Activated naive CD4-positive, alpha-beta T cell treated with anti-CD3 and anti-CD28 coated beads for 36 hours (primary cell): Measurements from ENCODE around the gene CSRNP2. TPM values are rescaled to one million over a fixed set of nuclear protein-coding genes. Genes with fewer than 3 reads are reported as not detected.

ENCODE experiments used
- CTCF ChIA-PET: fragments of 350-600 bp; sonication (Branson Sonifier 250); formaldehyde crosslinking; loops from one replicate; lab custom pipeline; 2021; ENCODE audit warnings: antibody characterized with exemption; lab: Charles Lee
- DNase-seq: peaks from one replicate; pipeline ENCODE4 v3.0.0-alpha.2; 2020
- H3K27ac Mint-ChIP-seq: one replicate; pipeline ENCODE4 v1.8.0; 2021; ENCODE audit warnings: mild to moderate bottlenecking, mixed read lengths
- H3K27me3 Mint-ChIP-seq: one replicate; pipeline ENCODE4 v1.8.0; 2021; ENCODE audit warnings: low read depth, mixed read lengths
- H3K36me3 Mint-ChIP-seq: one replicate; pipeline ENCODE4 v1.8.0; 2021; ENCODE audit warnings: low read depth, mixed read lengths
- H3K4me1 Mint-ChIP-seq: one replicate; pipeline ENCODE4 v1.8.0; 2021; ENCODE audit warnings: low read depth, mixed read lengths
- H3K4me3 Mint-ChIP-seq: one replicate; pipeline ENCODE4 v1.8.0; 2021; ENCODE audit warnings: mild to moderate bottlenecking, moderate library complexity, mixed read lengths
- H3K9me3 Mint-ChIP-seq: one replicate; pipeline ENCODE4 v1.8.0; 2021; ENCODE audit warnings: mixed read lengths
- intact Hi-C: fragments of 100-400 bp; cut with micrococcal nuclease; formaldehyde crosslinking; loops from one replicate; pipeline ENCODE4 v1.15.1; 2023
- total RNA-seq, 2 experiments: library from RNA; stranded (reverse); gene quantifications; one replicate each; pipeline ENCODE4 v1.2.3, GENCODE V29; 2021

CSRNP2 gene
- total RNA-seq = 10 to 100 TPM in 1 of 2 experiments, 1 to 10 TPM in 1; 8.4 to 11.0 TPM

- intact Hi-C loops = loop anchor here (1.0 to 2.0 kb wide), 6 partner anchors 35 to 241 kb away; partner anchors contain the start of genes BIN2, DAZAP2, LETMD1 and POU6F1
- H3K4me1 Mint-ChIP-seq = peaks cover 35% of the 10 kb centered on the region
- CTCF ChIA-PET = interaction anchor here (0.7 to 0.9 kb wide), 2 partner anchors 134 to 258 kb away, joined by 3 read pairs; no protein-coding TSS in a partner anchor
Observed at GRCh38 chr12:51083126-51083833, at the start of gene CSRNP2. Gene CSRNP2, minus strand, starts transcription at chr12:51083596. Its CDS starts 7,035 bp downstream, at chr12:51076561.

DNA sequence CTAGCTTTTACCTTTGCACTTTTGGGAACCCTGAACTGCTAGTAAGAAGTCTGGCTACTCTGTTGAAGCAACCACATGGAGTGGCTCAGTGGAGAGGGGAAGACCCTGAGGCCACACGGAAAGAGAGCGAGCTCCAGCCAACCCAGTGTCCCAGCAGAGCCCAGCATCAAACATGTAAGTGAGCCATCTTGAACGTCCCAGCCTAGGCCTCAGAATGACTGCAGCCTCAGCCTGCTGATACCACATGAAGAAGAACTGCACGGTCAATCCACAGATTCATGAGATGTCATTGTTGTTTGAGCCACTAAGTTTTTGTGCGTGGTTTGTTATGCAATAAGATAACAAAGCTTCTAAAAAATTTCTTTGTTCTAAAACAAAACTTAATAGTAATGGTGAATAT lies 49.3 kb upstream of the CSRNP2 start:
- no peaks in the 10 kb centered on the region for H3K27me3 Mint-ChIP-seq
- peaks cover 3% of the 10 kb centered on the region for H3K4me1 Mint-ChIP-seq
- intact Hi-C loops = no loop called here
- H3K36me3 Mint-ChIP-seq = no peaks in the 10 kb centered on the region
- H3K27ac Mint-ChIP-seq = no peak overlapping the region
- no peaks in the 10 kb centered on the region for H3K9me3 Mint-ChIP-seq
- H3K4me3 Mint-ChIP-seq = no peak overlapping the region
- DNase-seq = no peak
- CTCF ChIA-PET = no interaction called here

More at GRCh38 chr12:51083126-51083833, at the start of gene CSRNP2:
- DNase-seq = peak; percentile 96
- H3K4me3 Mint-ChIP-seq = peak within 1 kb of the TSS; percentile 94
- no peaks in the 10 kb centered on the region for H3K9me3 Mint-ChIP-seq
- H3K27ac Mint-ChIP-seq = peak within 1 kb of the TSS; percentile 70
- H3K27me3 Mint-ChIP-seq = no peaks in the 10 kb centered on the region
- peaks cover 5% of the 10 kb centered on the region for H3K36me3 Mint-ChIP-seq

- intact Hi-C loops = no loop called here
Observed at GRCh38 chr12:51131745-51132521, 48.5 kb upstream of the CSRNP2 start.

DNA sequence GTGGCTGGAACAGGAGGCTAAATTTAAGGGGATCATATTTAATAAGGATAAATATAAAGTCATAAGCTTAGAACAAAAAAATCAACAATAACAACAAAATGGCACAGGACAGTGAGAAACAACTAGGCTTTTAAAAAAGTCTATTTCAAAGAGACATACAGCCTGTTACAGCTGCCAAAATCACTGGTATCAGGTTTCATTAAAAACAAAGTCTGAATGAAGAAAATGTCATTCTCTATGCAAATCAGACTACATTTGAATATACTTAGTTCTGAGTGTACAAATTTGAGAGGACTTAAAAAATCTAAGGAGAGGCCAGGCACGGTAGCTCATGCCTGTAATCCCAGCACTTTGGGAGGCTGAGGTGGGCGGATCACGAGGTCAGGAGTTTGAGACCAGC lies 45.5 kb upstream of the CSRNP2 start:
- no peak overlapping the region for H3K4me3 Mint-ChIP-seq
- no peaks in the 10 kb centered on the region for H3K9me3 Mint-ChIP-seq
- no peak overlapping the region for H3K27ac Mint-ChIP-seq
- DNase-seq = no peak
- H3K27me3 Mint-ChIP-seq = no peaks in the 10 kb centered on the region
- CTCF ChIA-PET = interaction anchor here (0.7 kb wide), 1 partner anchor 237 kb away, joined by 3 read pairs; no protein-coding TSS in a partner anchor
- intact Hi-C loops = no loop called here
- peaks cover 9% of the 10 kb centered on the region for H3K36me3 Mint-ChIP-seq
- H3K4me1 Mint-ChIP-seq = peaks cover 3% of the 10 kb centered on the region

More at GRCh38 chr12:51131745-51132521, 48.5 kb upstream of the CSRNP2 start:
- H3K9me3 Mint-ChIP-seq = no peaks in the 10 kb centered on the region
- CTCF ChIA-PET = no interaction called here
- DNase-seq = no peak
- no peak overlapping the region for H3K4me3 Mint-ChIP-seq
- H3K4me1 Mint-ChIP-seq = peaks cover 3% of the 10 kb centered on the region
- H3K27ac Mint-ChIP-seq = no peak overlapping the region
- no peaks in the 10 kb centered on the region for H3K27me3 Mint-ChIP-seq
- H3K36me3 Mint-ChIP-seq = no peaks in the 10 kb centered on the region

DNA sequence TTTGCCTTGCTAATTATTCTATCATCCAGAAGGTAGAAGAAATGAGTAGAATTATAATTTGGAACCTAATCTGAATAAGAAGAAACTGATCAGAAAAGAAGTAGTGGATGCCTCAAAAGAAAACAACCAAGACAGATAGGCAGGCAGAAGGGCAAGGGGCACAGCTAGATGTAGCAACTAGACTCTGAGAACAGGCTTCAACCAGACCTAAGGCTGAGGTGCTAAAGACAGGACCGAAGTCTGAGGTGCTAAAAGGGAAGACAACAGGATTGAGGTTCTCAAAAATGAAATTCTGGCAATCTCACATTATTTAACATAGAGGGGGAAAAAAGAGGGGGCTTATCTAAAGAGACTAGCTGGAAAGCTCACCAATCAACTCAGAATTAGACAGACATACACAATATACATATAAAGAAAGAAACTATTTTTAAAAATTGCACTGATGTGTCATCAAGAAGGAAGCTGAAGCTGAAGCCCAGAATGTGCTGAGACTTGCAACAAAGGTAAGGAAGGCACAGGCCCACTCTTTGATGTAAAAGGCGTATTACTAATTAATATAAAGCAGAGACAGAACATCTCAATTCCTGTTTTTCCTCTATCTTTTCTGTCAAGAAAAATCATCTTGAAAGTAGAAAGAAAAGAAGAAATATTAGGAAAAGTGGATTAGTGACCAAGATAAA lies 43.8 kb upstream of the CSRNP2 start:
- H3K36me3 Mint-ChIP-seq = peaks cover 10% of the 10 kb centered on the region
- CTCF ChIA-PET = interaction anchor here (0.5 to 0.7 kb wide), 2 partner anchors 54 to 214 kb away, joined by 3 to 5 read pairs; no protein-coding TSS in a partner anchor
- intact Hi-C loops = no loop called here
- H3K27me3 Mint-ChIP-seq = no peaks in the 10 kb centered on the region
- H3K27ac Mint-ChIP-seq = no peak overlapping the region
- H3K4me1 Mint-ChIP-seq = peaks cover 3% of the 10 kb centered on the region
- no peak overlapping the region for H3K4me3 Mint-ChIP-seq
- H3K9me3 Mint-ChIP-seq = no peaks in the 10 kb centered on the region
- no peak for DNase-seq

GRCh38 chr12:51126297-51126696 lies 42.9 kb upstream of the CSRNP2 start:
- Mint-ChIP-seq H3K4me3 (no peak overlapping the region), H3K36me3 (peaks cover 10% of the 10 kb centered on the region), H3K9me3 (no peaks in the 10 kb centered on the region), H3K27me3 (no peaks in the 10 kb centered on the region), H3K27ac (no peak overlapping the region), H3K4me1 (no peaks in the 10 kb centered on the region)
- CTCF ChIA-PET = interaction anchor here (0.7 kb wide), 1 partner anchor 215 kb away, joined by 3 read pairs; no protein-coding TSS in a partner anchor
- intact Hi-C loops = no loop called here
- DNase-seq = no peak

DNA sequence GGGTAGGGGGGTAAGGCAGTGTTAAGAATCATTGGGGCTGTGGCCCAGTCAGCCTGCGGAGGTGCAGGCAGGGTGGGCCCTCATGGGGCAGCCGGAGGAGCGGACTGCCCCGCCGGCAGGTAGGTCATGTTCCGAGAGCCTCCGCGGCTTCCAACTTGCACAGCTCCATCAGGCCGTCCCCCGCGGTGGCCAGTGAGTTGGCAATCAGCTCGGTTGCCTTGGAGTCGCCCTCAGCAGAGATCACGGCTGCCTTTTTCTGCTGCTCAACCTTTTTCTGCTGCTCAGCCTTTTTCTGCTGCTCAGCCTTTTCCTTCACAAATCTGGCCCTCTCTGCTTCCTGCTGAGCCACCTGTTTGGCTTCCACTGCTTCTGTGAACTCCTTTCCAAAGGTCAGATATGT lies 41.1 kb upstream of the CSRNP2 start:
- Mint-ChIP-seq H3K36me3 (peaks cover 12% of the 10 kb centered on the region), H3K27ac (no peak overlapping the region)
- CTCF ChIA-PET = no interaction called here

GRCh38 chr12:51122844-51123243 lies 39.4 kb upstream of the CSRNP2 start:
- DNase-seq = no peak
- no peak overlapping the region for H3K27ac Mint-ChIP-seq
- intact Hi-C loops = no loop called here
- no peak overlapping the region for H3K4me3 Mint-ChIP-seq
- H3K4me1 Mint-ChIP-seq = no peaks in the 10 kb centered on the region
- H3K36me3 Mint-ChIP-seq = peaks cover 12% of the 10 kb centered on the region
- no peaks in the 10 kb centered on the region for H3K27me3 Mint-ChIP-seq
- H3K9me3 Mint-ChIP-seq = no peaks in the 10 kb centered on the region
- CTCF ChIA-PET = no interaction called here

More for the DNA sequence above, 41.1 kb upstream of the CSRNP2 start:
- no peak for DNase-seq
- Mint-ChIP-seq H3K27me3 (no peaks in the 10 kb centered on the region), H3K9me3 (no peaks in the 10 kb centered on the region), H3K4me3 (no peak overlapping the region), H3K4me1 (no peaks in the 10 kb centered on the region)
- intact Hi-C loops = no loop called here

DNA sequence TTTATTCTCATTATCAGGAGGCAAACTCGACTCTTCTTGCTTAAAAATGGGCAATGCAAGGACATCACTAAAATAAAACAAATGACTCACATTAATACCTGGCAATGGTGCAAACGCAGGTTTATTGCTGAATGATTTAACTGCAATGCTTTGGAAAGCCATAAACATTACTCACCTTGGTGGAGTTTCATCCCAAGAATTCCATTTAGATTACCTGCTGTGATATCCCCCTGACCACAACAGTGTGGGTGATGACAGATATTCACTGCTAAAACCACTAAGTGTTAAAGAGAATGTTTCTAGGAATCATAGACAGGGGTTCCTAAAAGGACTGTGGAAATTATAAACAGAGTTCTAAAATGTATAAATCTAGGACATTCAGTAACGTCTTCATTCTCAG lies 35.3 kb upstream of the CSRNP2 start:
- no peak overlapping the region for H3K4me3 Mint-ChIP-seq
- H3K4me1 Mint-ChIP-seq = no peaks in the 10 kb centered on the region
- DNase-seq = no peak
- intact Hi-C loops = no loop called here
- CTCF ChIA-PET = no interaction called here
- H3K9me3 Mint-ChIP-seq = no peaks in the 10 kb centered on the region
- peaks cover 15% of the 10 kb centered on the region for H3K36me3 Mint-ChIP-seq
- no peak overlapping the region for H3K27ac Mint-ChIP-seq
- H3K27me3 Mint-ChIP-seq = no peaks in the 10 kb centered on the region

DNA sequence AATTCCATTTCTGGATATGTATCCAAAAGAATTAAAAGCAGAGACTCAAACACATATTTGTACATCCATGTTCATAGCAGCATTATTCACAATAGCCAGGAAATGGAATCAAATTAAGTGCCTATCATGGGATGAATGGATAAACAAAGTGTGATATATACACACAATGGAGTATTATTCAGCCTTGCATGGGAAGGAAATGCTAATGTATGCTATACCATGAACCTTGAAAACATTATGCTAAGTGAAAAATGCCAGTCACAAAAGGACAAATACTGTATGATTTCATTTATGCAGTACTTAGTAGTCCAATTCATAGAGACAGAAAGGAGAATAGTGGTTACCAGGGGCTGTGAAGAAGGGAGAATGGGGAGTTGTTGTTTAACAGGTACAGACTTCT lies 32.1 kb upstream of the CSRNP2 start:
- intact Hi-C loops = no loop called here
- CTCF ChIA-PET = no interaction called here
- Mint-ChIP-seq H3K27ac (no peak overlapping the region), H3K36me3 (peaks cover 24% of the 10 kb centered on the region), H3K9me3 (no peaks in the 10 kb centered on the region), H3K4me1 (no peaks in the 10 kb centered on the region), H3K4me3 (no peak overlapping the region), H3K27me3 (no peaks in the 10 kb centered on the region)
- DNase-seq = no peak

DNA sequence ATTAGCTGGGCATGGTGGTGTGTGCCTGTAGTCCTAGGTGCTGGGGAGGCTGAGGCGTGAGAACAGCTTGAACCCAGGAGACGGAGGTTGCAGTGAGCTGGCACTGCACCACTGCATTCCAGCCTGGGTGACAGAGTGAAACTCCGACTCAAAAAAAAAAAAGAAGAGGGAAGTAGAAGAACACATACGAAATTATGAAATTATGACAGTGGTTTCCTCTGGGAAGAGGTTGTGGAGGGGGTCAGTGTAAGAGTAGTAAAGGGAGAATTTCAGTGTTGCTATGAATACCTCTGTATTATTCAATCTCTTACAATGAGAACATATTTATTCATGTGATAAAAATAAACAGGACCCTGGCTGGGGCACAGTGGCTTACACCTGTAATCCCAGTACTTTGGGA lies 24.7 kb upstream of the CSRNP2 start:
- CTCF ChIA-PET = no interaction called here
- H3K27ac Mint-ChIP-seq = no peak overlapping the region
- H3K4me3 Mint-ChIP-seq = no peak overlapping the region
- DNase-seq = no peak
- H3K9me3 Mint-ChIP-seq = no peaks in the 10 kb centered on the region
- intact Hi-C loops = no loop called here
- peaks cover 30% of the 10 kb centered on the region for H3K36me3 Mint-ChIP-seq
- no peaks in the 10 kb centered on the region for H3K4me1 Mint-ChIP-seq
- no peaks in the 10 kb centered on the region for H3K27me3 Mint-ChIP-seq

- Mint-ChIP-seq H3K9me3 (no peaks in the 10 kb centered on the region), H3K36me3 (peaks cover 27% of the 10 kb centered on the region), H3K27me3 (no peaks in the 10 kb centered on the region), H3K27ac (no peak overlapping the region), H3K4me1 (no peaks in the 10 kb centered on the region), H3K4me3 (no peak overlapping the region)
- intact Hi-C loops = no loop called here
- no peak for DNase-seq
- CTCF ChIA-PET = interaction anchor here (0.6 kb wide), 1 partner anchor 605 kb away, joined by 5 read pairs; no protein-coding TSS in a partner anchor
Observed at GRCh38 chr12:51103977-51104376, 20.6 kb upstream of the CSRNP2 start.
